NCI-H1092 treated with DMSO at 0.1 percent for 48 hours (cell line): ENCODE measurements around the gene TNFSF13B.
"Not testable (repeated sequence)": the region's sequence is repeated elsewhere in the genome, so short reads cannot be mapped to it uniquely, and the experiment has no call there.

ENCODE experiments used
- DNase-seq: peaks from one replicate; lab custom pipeline; 2025; lab: John Stamatoyannopoulos, UW

TNFSF13B gene, protein sequence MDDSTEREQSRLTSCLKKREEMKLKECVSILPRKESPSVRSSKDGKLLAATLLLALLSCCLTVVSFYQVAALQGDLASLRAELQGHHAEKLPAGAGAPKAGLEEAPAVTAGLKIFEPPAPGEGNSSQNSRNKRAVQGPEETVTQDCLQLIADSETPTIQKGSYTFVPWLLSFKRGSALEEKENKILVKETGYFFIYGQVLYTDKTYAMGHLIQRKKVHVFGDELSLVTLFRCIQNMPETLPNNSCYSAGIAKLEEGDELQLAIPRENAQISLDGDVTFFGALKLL

DNA sequence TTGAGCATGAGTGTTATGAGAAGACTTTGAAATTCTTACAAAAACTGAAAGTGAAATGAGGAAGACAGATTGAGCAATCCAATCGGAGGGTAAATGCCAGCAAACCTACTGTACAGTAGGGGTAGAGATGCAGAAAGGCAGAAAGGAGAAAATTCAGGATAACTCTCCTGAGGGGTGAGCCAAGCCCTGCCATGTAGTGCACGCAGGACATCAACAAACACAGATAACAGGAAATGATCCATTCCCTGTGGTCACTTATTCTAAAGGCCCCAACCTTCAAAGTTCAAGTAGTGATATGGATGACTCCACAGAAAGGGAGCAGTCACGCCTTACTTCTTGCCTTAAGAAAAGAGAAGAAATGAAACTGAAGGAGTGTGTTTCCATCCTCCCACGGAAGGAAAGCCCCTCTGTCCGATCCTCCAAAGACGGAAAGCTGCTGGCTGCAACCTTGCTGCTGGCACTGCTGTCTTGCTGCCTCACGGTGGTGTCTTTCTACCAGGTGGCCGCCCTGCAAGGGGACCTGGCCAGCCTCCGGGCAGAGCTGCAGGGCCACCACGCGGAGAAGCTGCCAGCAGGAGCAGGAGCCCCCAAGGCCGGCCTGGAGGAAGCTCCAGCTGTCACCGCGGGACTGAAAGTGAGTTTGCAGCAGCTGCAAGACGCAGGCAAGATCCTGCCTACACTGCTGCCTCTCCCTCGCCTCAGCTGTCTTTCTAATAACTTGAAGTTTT, at the start of gene TNFSF13B:
TSS of gene TNFSF13B (plus strand) at position 118 of the 728 bp plus-strand sequence. CDS start at position 296, 178 bp downstream.
- DNase-seq = no peak

DNA sequence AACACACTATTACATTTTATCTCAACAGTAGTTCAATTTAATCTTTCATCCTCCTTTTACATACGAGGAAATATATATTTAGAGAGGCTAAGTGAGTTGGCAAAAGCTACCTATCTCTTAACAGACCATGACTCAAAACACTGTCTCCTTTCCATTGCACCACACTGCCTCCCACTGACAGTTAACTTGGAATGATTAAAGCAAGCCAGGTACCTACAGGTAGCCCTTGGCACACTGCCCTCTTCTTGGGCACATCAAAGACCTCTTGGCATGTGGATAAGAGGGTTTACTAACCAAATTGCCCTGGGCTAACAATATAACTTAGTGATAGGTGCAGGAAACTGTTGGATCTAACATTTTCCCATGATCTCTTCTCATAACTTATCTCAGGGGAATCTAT, 49.5 kb upstream of the TNFSF13B start:
- DNase-seq = no peak

GRCh38 chr13:108223687-108224503, 45.6 kb upstream of the TNFSF13B start:
- no peak for DNase-seq

DNA sequence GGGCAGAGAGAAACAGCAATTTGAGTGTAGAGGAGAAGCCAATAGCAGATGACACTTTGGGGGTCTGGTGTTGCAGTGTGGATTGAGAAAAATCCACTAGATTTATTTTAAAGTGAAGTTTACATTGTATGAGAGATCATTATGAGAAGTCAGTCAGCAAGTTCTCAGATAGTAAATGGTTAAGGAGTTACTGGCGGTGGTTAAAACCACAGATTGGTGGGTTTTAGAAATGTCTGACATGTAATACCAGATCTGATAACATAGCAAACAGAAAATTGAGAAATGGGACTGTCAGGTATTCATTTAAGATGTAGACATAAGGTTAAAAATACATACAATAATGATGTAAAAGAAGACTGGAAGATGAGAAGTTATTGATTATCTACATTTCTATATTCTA, 44.1 kb upstream of the TNFSF13B start:
- no peak for DNase-seq

DNA sequence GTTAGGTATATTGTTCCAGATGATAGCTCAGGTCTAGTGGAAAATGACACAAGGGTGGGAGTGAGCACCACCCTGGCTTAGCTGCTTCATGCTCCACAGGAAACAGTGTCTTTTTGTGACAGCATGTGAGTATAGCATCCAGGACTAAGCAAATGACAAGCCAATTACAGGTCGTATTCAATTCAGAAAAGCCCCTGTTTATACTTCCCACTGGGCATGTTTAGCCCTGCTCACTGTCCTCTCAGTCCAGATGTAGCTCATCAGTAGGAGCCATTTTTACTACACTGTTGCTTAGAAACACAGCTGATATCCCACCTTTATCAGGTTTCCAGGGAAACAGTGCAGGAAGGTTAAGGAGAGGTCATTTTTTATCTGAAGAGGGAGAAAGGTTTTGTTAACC, 43.3 kb upstream of the TNFSF13B start:
- DNase-seq = peak; percentile 82

DNA sequence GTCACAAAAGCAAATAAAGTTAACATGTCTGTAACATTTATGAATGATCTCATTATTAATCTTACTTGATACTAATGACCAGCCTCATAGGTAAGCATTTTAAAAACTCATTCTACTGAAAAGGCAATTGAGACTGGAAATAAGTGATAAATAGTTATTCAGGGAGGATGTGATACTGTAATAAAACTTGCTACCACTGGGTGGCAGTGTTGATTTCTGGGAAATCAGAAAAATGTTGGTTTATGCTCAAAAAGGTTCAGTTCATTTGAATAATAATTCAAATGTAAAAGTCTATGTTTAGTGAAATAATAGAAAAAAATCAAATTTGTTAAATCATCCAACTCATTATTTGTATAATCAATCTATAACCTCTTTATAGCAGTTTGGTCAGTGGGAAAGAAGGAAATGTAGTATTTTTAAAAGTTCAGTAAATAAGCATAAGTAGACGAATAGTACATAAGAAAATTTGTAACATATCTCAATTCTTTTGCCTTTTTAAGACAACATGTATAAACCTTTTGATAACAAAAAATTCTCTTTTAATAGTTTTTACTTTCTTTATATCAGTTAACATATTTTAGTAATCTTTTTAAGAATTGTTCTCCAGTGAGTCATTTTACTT, 41.8 kb upstream of the TNFSF13B start:
- DNase-seq = no peak

- no peak for DNase-seq
Measured at GRCh38 chr13:108230377-108230776, 39.1 kb upstream of the TNFSF13B start.

DNA sequence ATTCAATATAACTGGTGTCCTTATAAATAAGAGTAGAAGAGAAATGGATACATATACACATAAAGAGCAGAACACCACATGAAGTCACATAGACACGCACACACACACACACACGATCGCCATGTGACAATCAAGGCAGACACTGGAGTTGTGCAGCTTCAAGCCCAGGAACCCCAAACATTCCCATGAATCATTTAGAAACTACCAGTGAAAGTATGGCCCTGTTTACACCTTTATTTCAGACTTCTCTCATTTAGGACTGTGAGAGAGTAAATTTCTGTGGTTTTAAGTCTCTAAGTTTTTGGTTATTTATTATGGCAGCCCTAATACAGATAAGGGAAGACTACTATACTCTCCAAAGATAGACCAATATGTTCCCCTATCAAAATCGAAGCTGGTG, 20.4 kb upstream of the TNFSF13B start:
- DNase-seq = no peak

GRCh38 chr13:108257248-108257647, 12.3 kb upstream of the TNFSF13B start:
- DNase-seq = no peak

DNA sequence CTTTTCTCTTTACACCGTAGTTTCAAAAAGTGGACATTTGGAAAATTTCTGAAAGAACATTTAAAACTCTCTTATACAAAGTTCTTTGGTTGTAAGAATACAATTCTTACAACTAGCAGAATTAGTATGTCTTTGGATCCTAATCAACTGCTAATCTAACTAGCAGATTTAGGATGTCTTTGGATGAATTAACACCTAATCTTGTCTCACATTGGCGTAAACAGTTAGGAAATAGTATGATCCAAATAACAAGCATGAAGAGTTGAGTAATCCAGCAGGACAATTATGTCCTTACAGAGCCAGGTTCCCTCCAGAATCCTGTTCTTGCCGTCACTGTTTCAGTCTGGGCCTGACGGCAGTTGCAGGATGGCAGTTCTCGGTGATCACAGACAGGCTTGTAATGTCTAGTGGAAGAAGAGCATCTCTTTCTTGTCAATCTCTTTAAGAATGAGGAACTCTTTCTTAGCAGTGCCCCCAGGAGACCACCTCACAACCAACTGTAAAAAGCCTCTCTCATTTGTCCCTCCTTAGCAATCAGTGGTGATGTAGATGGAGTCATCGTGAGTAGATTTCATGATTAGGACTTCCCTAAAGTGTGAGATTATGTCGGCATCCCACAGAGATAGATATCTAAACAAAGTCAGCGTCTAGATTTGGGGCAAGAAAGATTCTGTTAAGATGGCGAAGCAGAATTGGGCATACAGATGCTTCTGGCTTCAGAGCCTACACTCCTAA, 5.7 kb upstream of the TNFSF13B start:
- DNase-seq = no peak

DNA sequence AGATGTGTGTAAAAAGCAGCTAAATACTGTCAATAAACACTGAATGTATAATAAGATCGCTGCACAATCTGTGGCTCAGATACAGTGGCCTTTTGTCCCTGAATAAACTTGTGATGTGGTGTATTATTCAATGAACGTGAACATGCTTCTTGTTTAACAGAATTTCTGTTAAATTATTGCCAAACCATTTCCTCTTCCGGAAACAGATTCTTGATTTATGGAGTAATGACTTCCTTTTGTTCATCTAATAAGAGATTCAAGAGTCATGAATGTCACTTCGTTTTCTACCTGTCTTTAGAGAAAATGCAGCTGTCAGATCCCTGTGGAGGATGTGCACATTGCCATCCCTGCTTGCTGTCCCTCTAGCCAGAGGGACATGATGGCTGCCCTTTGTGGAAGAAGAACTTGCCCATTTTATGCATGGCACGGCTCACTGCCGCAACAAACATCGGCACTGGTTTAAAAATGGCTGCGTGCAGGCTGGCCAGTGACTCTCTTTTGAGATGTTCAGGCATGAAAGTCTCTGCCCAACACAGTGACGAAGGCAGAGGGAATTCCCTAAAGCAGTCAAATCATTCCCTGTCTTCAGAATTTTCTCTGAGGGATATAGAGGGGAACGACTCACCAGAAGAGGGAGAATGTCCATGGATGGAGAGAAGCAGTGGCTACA, 3.1 kb upstream of the TNFSF13B start:
- no peak for DNase-seq

DNA sequence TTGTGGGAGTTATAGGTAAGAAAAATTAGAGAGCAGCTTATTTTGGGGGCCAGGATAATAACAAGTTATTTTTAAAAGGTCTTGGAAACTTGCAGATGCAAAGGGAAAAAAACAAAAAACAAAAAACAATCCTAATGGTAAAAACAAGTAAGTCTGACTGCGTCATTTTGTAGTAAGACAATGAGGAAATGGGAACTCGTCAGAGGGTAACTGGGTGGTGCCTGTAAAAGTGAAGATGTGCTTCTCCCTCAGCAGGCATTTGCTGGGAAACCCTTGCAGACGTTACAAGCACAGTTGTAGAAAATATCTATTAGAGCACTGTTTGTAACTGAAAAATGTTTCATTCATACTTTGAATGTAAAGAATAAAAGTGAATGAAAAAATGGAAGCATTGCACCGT, 2.2 kb upstream of the TNFSF13B start:
- no peak for DNase-seq

- not testable (repeated sequence) for DNase-seq
Measured at GRCh38 chr13:108267855-108268254, 1.7 kb upstream of the TNFSF13B start.

GRCh38 chr13:108268466-108269112, 929 bp upstream of the TNFSF13B start:
- DNase-seq = no peak

GRCh38 chr13:108270442-108270841, 924 bp downstream of the TNFSF13B start:
- no peak for DNase-seq

DNA sequence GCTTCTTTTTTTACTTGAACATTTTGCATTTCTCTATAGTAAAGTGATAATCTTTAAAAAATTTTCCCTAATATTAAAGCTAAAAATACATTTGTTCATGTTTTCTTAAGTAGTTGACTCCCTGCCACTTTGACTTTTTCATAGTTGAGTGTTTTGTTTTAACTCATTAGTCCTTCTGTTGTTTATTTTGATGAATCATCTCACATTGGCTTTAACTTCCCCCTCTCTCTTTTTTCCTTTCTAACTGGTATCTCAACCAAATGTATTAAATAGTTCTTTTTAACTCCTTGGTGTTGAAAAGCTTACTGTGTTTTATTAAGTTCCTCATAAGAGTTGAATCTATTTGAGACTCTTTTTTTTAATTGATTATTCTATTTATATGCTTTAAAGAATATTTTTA, 2.8 kb downstream of the TNFSF13B start:
- DNase-seq = no peak

DNA sequence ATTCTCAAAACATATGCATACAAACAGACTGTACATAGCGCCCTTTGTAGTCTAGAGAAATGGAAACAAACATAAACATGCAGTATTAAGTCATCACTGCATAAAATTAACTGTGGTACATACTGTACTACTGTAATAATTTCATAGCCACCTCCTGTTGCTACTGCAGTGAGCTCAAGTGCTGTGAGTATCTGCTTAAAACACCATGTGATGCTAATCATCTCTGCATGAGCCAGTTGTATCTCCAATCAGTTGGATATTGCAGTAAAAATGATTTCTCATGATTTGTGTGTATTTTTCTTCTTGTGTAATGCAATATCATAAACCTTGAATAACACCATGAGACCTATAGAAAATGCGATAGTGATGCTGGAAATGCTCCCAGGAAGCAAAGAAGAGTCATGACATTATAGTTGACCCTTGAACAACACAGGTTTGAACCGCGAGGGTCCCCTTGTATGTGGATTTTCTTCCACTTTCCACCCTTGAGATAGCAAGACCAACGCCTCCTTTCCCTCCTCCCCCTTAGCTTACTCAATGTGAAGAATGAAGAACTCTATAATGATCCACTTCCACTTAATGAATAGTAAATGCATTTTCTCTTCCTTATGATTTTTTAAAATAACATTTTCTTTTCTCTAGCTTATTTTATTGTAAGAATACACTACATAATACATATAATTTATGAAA, 4.1 kb downstream of the TNFSF13B start:
- DNase-seq = no peak

GRCh38 chr13:108274718-108275117, 5.2 kb downstream of the TNFSF13B start:
- DNase-seq = no peak

GRCh38 chr13:108276060-108276459, 6.5 kb downstream of the TNFSF13B start:
- DNase-seq = no peak

DNA sequence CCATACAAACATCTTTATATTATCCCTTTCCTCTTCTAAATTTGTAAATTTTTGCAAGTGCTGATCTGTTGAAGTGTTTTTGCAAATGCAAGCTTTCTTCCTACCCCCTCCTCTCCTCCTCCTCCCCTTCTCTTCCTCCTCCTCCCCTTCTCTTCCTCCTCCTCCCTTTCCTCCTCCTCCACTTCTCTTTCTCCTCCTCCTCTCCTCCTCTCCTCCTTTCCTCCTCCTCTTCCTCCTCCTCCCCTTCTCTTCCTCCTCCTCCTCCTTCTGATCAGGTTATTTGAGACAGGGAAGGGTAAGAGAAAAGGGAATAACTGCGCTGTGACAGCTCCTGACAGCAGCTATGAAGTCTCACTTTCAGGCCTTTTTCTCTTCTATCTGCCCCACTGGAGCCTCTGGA, 8.9 kb downstream of the TNFSF13B start:
- DNase-seq = no peak
